ENCODE measurements around the gene FNDC3B. TPM values are rescaled to one million over a fixed set of nuclear protein-coding genes. Genes with fewer than 3 reads are reported as not detected.

FNDC3B gene
- total RNA-seq, 2 donors from 2014 or later = 80.6 to 107 TPM

DNA sequence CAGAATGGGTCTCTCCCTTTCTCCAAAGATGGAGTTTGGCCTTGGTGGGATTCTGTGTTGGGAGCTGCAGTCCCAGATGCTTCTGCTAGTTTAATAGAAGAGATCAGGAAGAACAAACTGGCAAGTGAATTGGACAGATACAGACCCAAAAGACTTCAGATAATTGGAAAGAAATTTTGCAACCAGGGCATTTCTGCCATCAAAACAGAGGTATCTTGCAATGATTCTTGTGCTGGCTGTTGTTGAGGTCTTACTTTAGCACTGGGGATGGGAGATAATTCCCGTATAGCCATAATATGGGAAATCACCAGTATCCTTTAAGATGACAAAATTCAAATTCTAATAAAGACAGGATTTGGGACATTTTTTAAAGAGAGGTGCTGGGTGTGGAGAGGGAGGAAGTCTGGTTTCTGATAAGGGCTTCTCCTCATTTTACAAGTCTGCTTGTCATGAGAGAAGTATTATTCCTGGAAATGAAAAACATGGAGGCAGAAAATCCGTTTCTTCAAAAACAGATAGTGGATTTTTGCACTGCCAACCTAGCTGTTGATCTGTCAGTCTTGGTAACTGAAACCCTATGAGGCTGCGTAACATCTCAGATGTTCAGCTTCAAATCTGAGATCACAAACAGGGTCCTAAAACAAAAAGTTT lies 40.1 kb downstream of the FNDC3B start:
- peaks cover 8% of the 10 kb centered on the region for H3K9me3 Mint-ChIP-seq
- Histone ChIP-seq H3K9me3 (ENCODE audit: control insufficient read depth, low read length) (peaks cover 17% of the 10 kb centered on the region), H3K27ac (ENCODE audit: low read depth, low read length) (no peak overlapping the region), H3K4me1 (ENCODE audit: control insufficient read depth, insufficient read depth, low read length) (peaks cover 3% of the 10 kb centered on the region), H3K4me3 (ENCODE audit: low read length) (no peak overlapping the region), H3K27me3 (ENCODE audit: control insufficient read depth, insufficient read depth, low read length, poor library complexity, severe bottlenecking) (no peaks in the 10 kb centered on the region), H3K36me3 (ENCODE audit: control insufficient read depth, insufficient read depth, low read length) (peaks cover 78% of the 10 kb centered on the region), H3K9ac (ENCODE audit: extremely low read depth, low read length, poor library complexity, severe bottlenecking) (no peak overlapping the region)
- DNase-seq = no peak
- no peak overlapping the region for H3K4me3 Mint-ChIP-seq
- TF ChIP-seq, protein P1, sequence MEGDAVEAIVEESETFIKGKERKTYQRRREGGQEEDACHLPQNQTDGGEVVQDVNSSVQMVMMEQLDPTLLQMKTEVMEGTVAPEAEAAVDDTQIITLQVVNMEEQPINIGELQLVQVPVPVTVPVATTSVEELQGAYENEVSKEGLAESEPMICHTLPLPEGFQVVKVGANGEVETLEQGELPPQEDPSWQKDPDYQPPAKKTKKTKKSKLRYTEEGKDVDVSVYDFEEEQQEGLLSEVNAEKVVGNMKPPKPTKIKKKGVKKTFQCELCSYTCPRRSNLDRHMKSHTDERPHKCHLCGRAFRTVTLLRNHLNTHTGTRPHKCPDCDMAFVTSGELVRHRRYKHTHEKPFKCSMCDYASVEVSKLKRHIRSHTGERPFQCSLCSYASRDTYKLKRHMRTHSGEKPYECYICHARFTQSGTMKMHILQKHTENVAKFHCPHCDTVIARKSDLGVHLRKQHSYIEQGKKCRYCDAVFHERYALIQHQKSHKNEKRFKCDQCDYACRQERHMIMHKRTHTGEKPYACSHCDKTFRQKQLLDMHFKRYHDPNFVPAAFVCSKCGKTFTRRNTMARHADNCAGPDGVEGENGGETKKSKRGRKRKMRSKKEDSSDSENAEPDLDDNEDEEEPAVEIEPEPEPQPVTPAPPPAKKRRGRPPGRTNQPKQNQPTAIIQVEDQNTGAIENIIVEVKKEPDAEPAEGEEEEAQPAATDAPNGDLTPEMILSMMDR (conservative IDR thresholded peaks at IDR 0.05) = no peak
- H3K27me3 Mint-ChIP-seq (ENCODE audit: insufficient read depth) = no peaks in the 10 kb centered on the region
- 94 to 100% methylated on average over 2 to 3 of the region's 3 CpGs for WGBS, 2 experiments (ENCODE audit: insufficient coverage in 1 of 2, insufficient read length in 1 of 2)
- H3K27ac Mint-ChIP-seq = no peak overlapping the region
- H3K4me1 Mint-ChIP-seq = peaks cover 6% of the 10 kb centered on the region
- peaks cover 34% of the 10 kb centered on the region for H3K36me3 Mint-ChIP-seq (ENCODE audit: low read depth)

DNA sequence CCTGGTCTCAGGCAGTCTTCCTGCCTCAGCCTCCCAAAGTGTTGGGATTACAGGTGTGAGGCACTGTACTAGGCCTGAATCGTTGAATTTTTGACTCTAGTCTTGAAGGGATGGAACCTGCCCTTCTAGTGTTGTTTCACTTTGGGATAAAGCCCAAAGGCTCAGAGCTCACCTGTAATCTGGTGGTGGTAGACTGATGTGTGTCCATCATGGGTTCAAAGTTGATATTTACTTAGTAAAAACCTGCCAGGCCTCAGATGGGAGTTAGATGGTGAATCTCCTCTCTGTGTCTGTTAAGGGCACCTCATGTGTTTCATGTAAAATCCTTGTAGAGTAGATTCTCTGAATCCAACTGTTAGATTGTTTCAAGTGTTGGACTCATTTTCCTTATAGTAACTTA lies 41.1 kb downstream of the FNDC3B start:
- H3K9me3 Mint-ChIP-seq = peaks cover 8% of the 10 kb centered on the region
- peaks cover 17% of the 10 kb centered on the region for H3K9me3 ChIP-seq (ENCODE audit: control insufficient read depth, low read length)
- H3K4me3 Mint-ChIP-seq = no peak overlapping the region
- no peak overlapping the region for H3K4me3 ChIP-seq (ENCODE audit: low read length)
- H3K4me1 ChIP-seq (ENCODE audit: control insufficient read depth, insufficient read depth, low read length) = peaks cover 3% of the 10 kb centered on the region
- no peaks in the 10 kb centered on the region for H3K27me3 Mint-ChIP-seq (ENCODE audit: insufficient read depth)
- no peak for DNase-seq
- H3K4me1 Mint-ChIP-seq = peaks cover 6% of the 10 kb centered on the region
- H3K27ac ChIP-seq (ENCODE audit: low read depth, low read length) = no peak overlapping the region
- 97 to 100% methylated on average over 1 of the region's 1 CpG for WGBS, 2 experiments (ENCODE audit: insufficient coverage in 1 of 2, insufficient read length in 1 of 2)
- no peak overlapping the region for H3K27ac Mint-ChIP-seq
- H3K36me3 Mint-ChIP-seq (ENCODE audit: low read depth) = peaks cover 42% of the 10 kb centered on the region
- H3K36me3 ChIP-seq (ENCODE audit: control insufficient read depth, insufficient read depth, low read length) = peaks cover 78% of the 10 kb centered on the region
- no peak overlapping the region for H3K9ac ChIP-seq (ENCODE audit: extremely low read depth, low read length, poor library complexity, severe bottlenecking)
- H3K27me3 ChIP-seq (ENCODE audit: control insufficient read depth, insufficient read depth, low read length, poor library complexity, severe bottlenecking) = no peaks in the 10 kb centered on the region
- TF ChIP-seq, protein P1 (conservative IDR thresholded peaks at IDR 0.05) = no peak

- Mint-ChIP-seq H3K36me3 (ENCODE audit: low read depth) (peaks cover 46% of the 10 kb centered on the region), H3K4me3 (no peak overlapping the region), H3K27me3 (ENCODE audit: insufficient read depth) (no peaks in the 10 kb centered on the region), H3K4me1 (peaks cover 11% of the 10 kb centered on the region), H3K27ac (no peak overlapping the region), H3K9me3 (peaks cover 8% of the 10 kb centered on the region)
- peaks cover 72% of the 10 kb centered on the region for H3K36me3 ChIP-seq (ENCODE audit: control insufficient read depth, insufficient read depth, low read length)
- H3K27ac ChIP-seq (ENCODE audit: low read depth, low read length) = no peak overlapping the region
- 90 to 97% methylated on average over 5 of the region's 5 CpGs for WGBS, 2 experiments (ENCODE audit: insufficient coverage in 1 of 2, insufficient read length in 1 of 2)
- H3K9me3 ChIP-seq (ENCODE audit: control insufficient read depth, low read length) = peaks cover 17% of the 10 kb centered on the region
- no peak for DNase-seq
- TF ChIP-seq, protein P1 (conservative IDR thresholded peaks at IDR 0.05) = no peak
- H3K9ac ChIP-seq (ENCODE audit: extremely low read depth, low read length, poor library complexity, severe bottlenecking) = no peak overlapping the region
- H3K4me3 ChIP-seq (ENCODE audit: low read length) = no peak overlapping the region
- peaks cover 3% of the 10 kb centered on the region for H3K4me1 ChIP-seq (ENCODE audit: control insufficient read depth, insufficient read depth, low read length)
- H3K27me3 ChIP-seq (ENCODE audit: control insufficient read depth, insufficient read depth, low read length, poor library complexity, severe bottlenecking) = no peaks in the 10 kb centered on the region
Measured at GRCh38 chr3:172082269-172082668, 42.9 kb downstream of the FNDC3B start.

All from endodermal cell (in vitro differentiated cells).